Prostate gland (tissue), 2 donors: ENCODE measurements around the gene CAMK2B.

Source experiments
- CTCF ChIP-seq, 4 experiments: fragments of 200-600 bp in 2 of 4; fragments of 450-650 bp in 2 of 4; sonication (generic) in 2 of 4; IDR thresholded peaks; 1 replicate in 3 of 4; 2 replicates in 1 of 4; pipeline ENCODE4 v1.5.1; 2016 to 2019; ENCODE audit warnings: antibody characterized with exemption in 4 of 4, mild to moderate bottlenecking in 2 of 4, moderate library complexity in 2 of 4
- POLR2A ChIP-seq: fragments of 450-650 bp; IDR thresholded peaks from one replicate; pipeline ENCODE4 v1.6.1; 2016; ENCODE audit warnings: antibody characterized with exemption, mild to moderate bottlenecking

- TF ChIP-seq CTCF (IDR thresholded peaks at IDR 0.05) (no peak), POLR2A (no peak)
These were observed 1.3 kb downstream of the CAMK2B start for GRCh38 chr7:44324204-44324480.
